GM19043 (cell line): Measurements from ENCODE around the gene SIT1.
"Not testable (repeated sequence)": the region's sequence is repeated elsewhere in the genome, so short reads cannot be mapped to it uniquely, and the experiment has no call there.

Source experiments
- ATAC-seq: cut with Tn5 transposase; IDR thresholded peaks from one replicate; pipeline ENCODE4 v1.9.1; 2021; ENCODE audit warnings: low read depth; ENCODE audit not compliant: unreplicated experiment

The SIT1 gene

GRCh38 chr9:35639225-35639624 lies 11.5 kb downstream of the SIT1 start:
- ATAC-seq: not testable (repeated sequence)

DNA sequence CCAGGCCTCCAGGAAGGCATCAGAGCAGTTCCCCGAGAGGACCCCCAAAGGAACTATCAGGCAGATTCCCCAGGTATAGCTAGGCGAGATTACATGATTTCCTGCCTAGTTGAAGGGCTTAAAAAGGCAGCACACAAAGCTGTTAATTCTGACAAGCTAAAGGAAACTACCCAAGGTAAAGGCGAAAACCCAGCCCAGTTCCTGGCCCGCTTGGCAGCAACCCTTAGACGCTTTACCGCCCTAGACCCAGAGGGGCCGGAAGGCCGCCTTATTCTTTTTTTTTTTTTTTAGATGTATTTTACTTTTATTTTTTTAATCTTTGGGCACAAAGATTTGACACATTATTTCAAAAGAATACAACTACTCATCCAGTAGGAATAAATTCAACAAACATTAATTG lies 12.0 kb downstream of the SIT1 start:
- ATAC-seq: not testable (repeated sequence)

DNA sequence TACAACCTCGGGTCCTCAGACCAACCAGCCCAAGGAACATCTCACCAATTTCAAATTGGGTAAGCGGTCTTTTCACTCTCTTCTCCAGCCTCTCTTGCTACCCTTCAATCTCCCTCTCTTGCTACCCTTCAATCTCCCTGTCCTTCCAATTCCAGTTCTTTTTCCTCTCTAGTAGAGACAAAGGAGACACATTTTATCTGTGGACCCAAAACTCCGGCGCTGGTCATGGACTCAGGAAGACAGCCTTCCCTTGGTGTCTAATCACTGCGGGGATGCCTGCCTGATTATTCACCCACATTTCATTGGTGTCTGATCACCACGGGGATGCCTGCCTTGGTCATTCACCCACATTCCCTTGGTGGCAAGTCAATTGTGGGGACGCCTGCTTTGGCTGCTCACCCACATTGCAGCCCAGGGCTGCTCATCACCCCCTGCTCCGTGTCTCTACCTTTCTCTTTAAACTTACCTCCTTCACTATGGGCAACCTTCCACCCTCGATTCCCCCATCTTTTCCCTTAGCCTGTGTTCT lies 13.2 kb downstream of the SIT1 start:
- not testable (repeated sequence) for ATAC-seq

DNA sequence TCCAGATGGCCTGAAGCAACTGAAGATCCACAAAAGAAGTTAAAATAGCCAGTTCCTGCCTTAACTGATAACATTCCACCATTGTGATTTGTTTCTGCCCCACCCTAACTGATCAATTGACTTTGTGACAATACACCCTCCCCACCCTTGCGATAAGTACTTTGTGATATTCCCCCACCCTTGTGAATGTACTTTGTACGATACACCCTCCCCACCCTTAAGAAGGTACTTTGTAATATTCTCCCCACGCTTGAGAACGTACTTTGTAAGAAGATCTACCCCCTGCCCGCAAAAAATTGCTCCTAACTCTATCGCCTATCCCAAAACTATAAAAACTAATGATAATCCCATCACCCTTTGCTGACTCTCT lies 13.9 kb downstream of the SIT1 start:
- not testable (repeated sequence) for ATAC-seq

GRCh38 chr9:35636135-35636876 lies 14.4 kb downstream of the SIT1 start:
- ATAC-seq: no peak

DNA sequence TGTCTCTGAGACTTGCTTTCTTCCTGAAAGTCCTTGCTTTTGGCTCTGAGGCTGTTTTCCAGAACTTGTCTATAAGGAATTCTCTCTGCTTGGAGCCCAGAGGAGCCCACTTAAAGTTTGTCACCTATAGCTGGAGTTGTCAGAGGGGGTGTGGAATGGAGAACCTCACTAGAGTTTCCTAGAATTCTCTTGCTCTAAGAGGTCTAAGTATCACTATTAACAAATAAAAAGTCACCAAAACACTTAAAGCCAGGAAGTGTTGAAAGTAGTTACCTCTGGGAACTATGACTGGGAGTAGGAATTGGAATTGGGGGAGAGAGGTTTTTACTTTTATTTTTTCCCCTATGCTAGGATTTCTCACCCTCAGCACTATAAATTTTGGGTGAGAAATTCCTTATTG lies 15.0 kb downstream of the SIT1 start:
- no peak for ATAC-seq

- ATAC-seq: no peak
These were observed 21.1 kb downstream of the SIT1 start for GRCh38 chr9:35629597-35629996.

GRCh38 chr9:35628389-35628991 lies 22.2 kb downstream of the SIT1 start:
- no peak for ATAC-seq

DNA sequence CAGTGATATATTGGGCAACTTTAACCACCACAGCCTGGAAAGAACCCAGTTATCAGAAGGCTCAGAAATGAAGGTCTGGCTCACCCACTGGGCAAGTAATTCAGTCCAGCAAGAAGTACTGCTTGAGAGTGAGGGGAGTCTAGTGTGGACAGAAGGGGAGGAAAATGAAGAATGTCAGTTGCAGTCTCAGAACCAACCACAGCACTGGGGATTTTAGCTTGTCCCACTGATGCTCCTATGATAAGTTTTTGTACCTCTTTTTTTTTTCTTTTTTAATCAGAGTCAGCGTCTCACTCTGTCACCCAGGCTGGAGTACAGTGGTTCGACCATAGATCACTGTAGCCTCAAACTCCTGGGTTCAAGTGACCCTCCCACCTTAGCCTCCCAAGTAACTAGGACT lies 23.2 kb downstream of the SIT1 start:
- no peak for ATAC-seq

DNA sequence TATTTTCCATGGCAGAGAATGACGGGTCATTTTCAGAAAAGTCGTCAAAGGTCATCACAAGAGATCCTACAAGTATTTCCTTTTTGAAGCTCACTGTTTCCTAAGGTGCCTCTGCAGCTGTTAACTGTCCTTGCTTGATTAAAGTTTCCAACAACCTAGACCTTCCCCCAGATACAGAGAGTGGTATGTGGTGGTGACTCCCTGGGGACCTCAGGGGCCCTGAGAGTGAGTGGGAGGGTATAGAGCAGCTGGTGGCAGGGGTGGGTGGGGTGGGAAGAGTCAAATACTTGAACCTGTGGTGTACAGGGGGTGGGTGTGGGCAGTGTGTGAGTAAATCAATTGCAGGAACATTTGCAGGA lies 31.0 kb downstream of the SIT1 start:
- peak; percentile 50 for ATAC-seq

GRCh38 chr9:35618854-35619799 lies 31.6 kb downstream of the SIT1 start:
- peak; percentile 52 for ATAC-seq

- ATAC-seq: no peak
These were observed 32.4 kb downstream of the SIT1 start, which contains the start of gene CD72 for GRCh38 chr9:35618325-35618727. TSS of gene CD72 (minus strand) at chr9:35618413. CDS start at chr9:35618303, 110 bp downstream.

- no peak for ATAC-seq
These were observed 33.2 kb downstream of the SIT1 start for GRCh38 chr9:35617548-35617947.

DNA sequence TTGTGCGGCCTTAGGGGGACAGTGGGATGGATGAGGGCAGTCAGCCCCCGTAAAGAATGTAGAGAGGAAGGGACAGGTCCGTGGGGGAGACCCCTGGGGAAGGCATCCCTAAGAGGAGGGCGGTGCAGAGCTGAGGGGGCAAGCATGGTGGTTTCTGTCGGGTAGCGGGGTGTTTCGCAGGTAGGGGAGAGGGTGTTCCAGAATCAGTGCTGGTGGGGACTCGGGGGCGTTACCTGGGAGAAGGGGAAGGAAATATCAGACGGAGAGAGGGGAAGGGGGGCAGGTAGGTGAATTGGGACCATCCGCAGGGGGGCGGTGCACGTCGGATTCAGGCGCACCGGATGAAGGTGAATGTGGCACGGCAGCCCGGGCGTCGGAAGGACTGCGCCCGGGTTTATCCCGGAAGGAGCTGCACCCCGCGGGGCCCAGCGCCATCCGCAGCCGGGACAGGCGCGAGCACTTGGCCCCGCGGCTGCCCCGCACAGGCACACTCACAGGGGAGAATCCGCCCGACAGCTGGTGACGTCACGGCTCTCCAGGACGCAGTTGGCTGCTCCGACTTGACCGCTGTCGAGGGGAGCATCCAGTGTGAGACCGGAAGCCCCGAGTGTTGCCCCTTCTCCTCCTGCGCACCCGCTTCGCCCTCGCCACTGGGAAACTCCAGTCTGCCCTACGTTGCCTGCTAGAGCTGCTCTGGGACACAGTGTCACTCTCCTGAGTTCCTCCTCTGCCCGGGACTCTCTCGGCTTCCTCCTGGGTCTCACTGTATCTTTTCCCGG lies 33.9 kb downstream of the SIT1 start:
- ATAC-seq: no peak

- no peak for ATAC-seq
These were observed 34.6 kb downstream of the SIT1 start for GRCh38 chr9:35615981-35616680.

DNA sequence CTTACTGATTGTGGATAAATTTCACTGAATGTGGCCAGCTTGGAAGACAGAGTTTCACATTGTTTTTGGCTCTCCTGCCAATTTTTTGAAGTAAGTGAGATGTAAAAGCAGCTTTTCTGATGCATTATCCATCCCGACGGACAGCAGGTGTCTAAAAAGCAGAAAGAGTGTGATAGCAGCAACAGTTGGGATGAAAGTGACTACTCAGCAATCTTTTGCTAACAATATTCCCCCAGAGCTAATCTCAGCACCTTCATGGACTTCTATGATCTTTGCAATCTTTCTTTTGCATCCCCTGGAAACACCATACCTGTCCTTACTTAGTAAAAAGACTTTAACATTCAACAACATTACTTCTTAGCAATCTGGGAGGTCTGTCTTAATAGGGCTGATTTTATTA lies 37.9 kb downstream of the SIT1 start:
- ATAC-seq: no peak

DNA sequence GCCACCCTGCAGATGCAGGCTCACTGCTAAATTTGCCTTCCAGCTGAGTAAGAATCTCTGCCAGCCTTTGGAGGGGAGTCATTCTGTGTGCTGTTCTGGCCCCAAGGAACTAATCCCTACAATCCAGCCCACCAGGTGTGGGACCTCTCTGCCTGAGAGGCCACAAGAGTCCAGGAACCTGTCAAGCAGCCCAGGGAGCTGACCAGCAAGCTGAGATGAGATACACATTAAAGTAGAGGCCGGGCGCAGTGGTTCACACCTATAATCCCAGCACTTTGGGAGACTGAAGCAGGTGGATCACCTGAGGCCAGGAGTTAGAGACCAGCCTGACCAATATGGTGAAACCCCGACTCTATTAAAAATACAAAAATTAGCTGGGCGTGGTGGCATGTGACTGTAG lies 38.7 kb downstream of the SIT1 start:
- not testable (repeated sequence) for ATAC-seq

- no peak for ATAC-seq
These were observed 39.4 kb downstream of the SIT1 start for GRCh38 chr9:35611230-35611797.

DNA sequence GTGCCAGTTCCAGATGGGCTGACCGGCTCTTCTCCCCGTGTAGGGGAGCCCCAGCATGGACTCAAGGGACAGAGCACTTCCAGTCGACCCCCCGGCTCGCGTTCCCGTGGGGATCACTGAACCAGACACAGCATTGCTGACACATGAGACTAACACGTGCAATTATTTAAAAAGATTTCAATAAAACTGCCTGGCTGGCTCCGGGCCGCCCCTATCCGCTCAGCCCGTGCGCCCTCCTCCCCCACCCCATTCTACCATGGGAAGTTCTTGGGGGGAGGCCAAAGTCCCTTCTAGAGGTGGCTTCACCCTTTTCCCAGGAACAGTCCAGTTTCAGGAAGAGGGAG lies 40.9 kb downstream of the SIT1 start:
- ATAC-seq: no peak
